Coronary artery (tissue), 2 donors: ENCODE data around the gene SMG1.
A peak's percentile ranks its signal among the peaks of the same experiment; 100 is the strongest.

Experiments
- DNase-seq: peaks from one replicate; pipeline ENCODE4 v3.0.0-alpha.2; 2017; ENCODE audit warnings: low spot score
- H3K27ac ChIP-seq, 2 donors: fragments of 200-600 bp; sonication (generic); one replicate each; pipeline ENCODE4 v1.5.1; 2016 to 2019
- H3K4me3 ChIP-seq: fragments of 200-600 bp; sonication (generic); 2 replicates; pipeline ENCODE4 v1.5.1; 2016; ENCODE audit warnings: mild to moderate bottlenecking, moderate library complexity
- CTCF ChIP-seq: fragments of 200-600 bp; sonication (generic); IDR thresholded peaks from one replicate; pipeline ENCODE4 v1.5.1; 2019; ENCODE audit warnings: antibody characterized with exemption

The SMG1 gene

DNA sequence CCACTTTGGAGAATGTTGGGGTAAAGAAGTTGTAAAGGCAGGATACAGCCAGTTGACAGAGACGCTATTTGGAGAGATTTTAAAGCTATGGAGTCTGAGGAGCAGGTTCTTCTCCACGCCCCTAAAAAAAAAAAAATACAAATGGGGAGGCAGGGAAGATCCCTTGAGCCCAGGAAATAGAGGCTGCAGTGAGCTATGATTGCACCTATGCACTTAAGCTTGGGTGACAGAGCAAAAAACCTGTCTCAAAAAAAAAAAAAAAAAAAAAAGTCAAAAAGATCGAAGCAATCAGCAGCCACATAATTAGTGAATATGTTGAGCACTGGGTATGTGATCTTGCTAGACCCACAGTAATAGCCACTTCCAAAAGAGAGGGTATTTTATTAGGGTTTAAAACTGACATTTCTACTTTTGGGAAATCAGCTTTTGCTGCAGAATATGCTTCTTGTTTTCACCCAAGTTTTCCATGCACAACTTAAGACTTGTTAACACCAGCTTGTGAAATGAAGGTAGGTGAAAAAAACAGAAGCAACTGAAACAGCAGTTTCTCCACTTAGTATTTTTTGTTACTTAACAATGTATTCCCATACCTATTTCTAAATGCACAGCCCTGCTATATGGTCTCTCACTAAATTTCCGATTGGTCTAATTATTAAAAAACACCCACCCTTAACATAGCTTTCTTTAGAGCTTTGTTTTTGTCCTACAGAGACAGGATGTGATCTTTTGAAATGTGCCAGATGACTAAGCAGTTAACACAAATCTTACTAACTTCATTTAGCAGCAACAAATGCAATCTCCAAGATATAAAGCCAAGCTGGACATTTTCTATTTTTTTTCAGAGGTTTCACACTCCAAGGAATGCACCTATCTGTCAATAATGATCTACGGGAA is 122.4 kb downstream of the SMG1 start:
- no peak for DNase-seq
- no peak overlapping the region for H3K4me3 ChIP-seq
- no peak for TF ChIP-seq CTCF
- no peak overlapping the region for H3K27ac ChIP-seq

DNA sequence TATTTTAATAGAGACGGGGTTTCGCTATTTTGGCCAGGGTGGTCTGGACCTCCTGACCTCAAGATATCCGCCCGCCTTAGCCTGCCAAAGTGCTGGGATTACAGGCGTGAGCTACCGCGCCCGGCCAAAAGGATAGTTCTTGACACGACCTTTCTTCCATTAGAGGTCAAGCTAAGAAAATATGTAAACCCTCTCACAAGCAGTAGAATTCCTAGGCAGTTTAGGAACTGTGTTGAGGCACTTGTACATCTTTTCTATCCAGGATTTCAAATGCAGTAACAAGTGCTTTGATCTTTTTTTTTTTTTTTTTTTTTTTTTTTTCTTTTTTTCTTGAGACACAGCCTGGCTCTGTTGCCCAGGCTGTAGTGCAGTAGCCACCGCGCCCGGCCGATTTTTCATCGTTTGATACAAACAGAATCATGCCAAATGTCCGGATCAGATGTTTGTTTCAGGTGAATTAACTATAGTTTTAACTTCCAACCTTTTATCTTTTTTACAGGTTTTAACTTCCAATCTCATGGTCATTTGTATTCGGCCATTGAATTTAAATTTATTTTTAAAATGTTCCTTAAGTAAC is 123.4 kb downstream of the SMG1 start:
- no peak overlapping the region for H3K27ac ChIP-seq
- TF ChIP-seq CTCF: no peak
- DNase-seq: no peak
- no peak overlapping the region for H3K4me3 ChIP-seq

DNA sequence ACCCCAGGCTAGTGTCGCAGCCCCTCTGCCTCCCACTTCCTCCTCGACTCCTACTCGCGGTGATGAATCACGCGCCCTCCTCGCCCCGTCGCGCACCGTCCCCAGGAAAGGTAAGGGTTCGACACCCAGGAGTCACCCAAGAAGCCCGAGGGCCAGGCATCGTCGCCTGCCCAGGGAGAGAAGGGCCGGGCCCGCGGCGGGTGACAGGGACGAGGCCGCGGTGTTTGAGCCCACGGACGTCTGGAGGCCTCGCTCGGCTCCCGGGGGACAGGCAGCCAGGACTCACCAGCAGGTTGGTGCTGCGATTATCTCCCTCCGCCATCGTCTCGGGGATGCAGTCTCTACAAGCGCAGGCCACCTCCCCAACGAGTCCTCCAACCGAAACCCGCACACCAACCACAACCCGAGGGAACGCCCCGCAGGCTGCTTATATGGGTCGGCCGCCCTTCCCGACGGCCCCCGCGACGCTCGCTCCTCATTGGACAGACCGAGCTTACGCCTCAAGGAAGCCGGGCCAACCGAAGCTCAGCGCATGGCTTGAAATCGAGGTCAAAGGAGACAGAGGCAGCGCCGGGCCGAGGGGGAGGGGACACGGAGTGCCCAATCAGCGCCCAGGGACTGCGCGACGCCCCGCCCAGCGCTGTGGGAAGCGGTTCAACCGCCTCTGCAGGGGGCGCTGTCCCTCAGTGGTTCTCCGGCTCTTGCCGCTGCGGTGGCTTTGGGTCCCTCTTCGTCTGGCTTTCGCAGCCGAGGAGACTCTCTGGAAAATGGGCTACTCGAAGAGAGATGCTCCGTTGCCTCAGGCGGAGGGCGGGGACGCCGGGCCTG is 124.8 kb downstream of the SMG1 start, which contains the start of gene ARL6IP1:
Gene ARL6IP1 (minus strand): TSS at position 405 of the 828 bp plus-strand sequence. CDS start 83 bp downstream, at position 322.
- peak; percentile 99 for DNase-seq
- peak within 1 kb of the TSS; percentile 86 for H3K4me3 ChIP-seq
- H3K27ac ChIP-seq: peak within 1 kb of the TSS; percentile 83 to 94
- peak; percentile 86 for TF ChIP-seq CTCF

GRCh38 chr16:18800775-18801144 is 125.4 kb downstream of the SMG1 start:
- TF ChIP-seq CTCF: no peak
- peak overlapping the region; percentile 86 for H3K4me3 ChIP-seq
- DNase-seq: no peak
- H3K27ac ChIP-seq: peak overlapping the region; percentile 83 to 94

GRCh38 chr16:18800293-18800692 is 125.9 kb downstream of the SMG1 start:
- no peak for TF ChIP-seq CTCF
- Histone ChIP-seq H3K4me3 (peak overlapping the region; percentile 86), H3K27ac (peak overlapping the region; percentile 83 to 94)
- DNase-seq: no peak

- H3K27ac ChIP-seq: no peak overlapping the region
- H3K4me3 ChIP-seq: no peak overlapping the region
- no peak for TF ChIP-seq CTCF
- no peak for DNase-seq
Measured at GRCh38 chr16:18799500-18799899, 126.7 kb downstream of the SMG1 start.
